Measurements from ENCODE around the gene LDB2. TPM values are rescaled to one million over a fixed set of nuclear protein-coding genes. Genes with fewer than 3 reads are reported as not detected.

The LDB2 gene
- total and polyA plus RNA-seq, 2 experiments from 2014 or later: 48.6 to 80.1 TPM

DNA sequence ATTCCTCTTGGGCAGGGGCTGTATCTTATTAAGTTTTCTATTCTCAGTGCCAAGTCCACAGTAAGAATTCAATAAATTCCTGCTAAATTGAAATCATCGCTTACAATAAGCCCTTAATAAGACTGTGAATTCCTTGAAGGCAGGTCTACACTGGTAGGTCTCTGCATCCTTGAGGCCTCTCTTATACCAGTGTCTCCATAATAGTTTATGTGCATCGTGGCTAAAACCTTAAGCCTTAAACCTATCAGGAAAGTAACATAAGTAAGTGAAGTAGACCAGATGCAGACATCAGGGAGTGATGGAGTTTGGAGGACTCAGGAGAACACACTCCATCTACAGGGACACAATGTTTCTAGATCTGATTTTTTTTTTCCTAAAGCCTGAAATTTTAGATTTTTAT is 240.3 kb downstream of the LDB2 start:
- Histone ChIP-seq H3F3A (replicated peaks; ENCODE audit: low read depth) (no peaks in the 10 kb centered on the region), H4K20me1 (replicated peaks; ENCODE audit: insufficient read depth) (no peaks in the 10 kb centered on the region), H3K4me2 (no peak overlapping the region), H3K36me3 (ENCODE audit: insufficient read depth) (no peaks in the 10 kb centered on the region), H3K9me2 (ENCODE audit: insufficient read depth) (no peaks in the 10 kb centered on the region), H3K27ac (ENCODE audit: low read depth) (no peak overlapping the region), H3K4me3 (no peak overlapping the region), H3K4me1 (ENCODE audit: insufficient read depth) (peaks cover 4% of the 10 kb centered on the region; the same call in 1 of the 2 replicates), H2AFZ (no peak overlapping the region), H3K27me3 (ENCODE audit: insufficient read depth) (no peaks in the 10 kb centered on the region), H3K79me2 (replicated peaks; ENCODE audit: insufficient read depth) (no peaks in the 10 kb centered on the region)
- Mint-ChIP-seq H3K27ac (no peak overlapping the region), H3K27me3 (ENCODE audit: insufficient read depth, low read depth, poor library complexity) (no peaks in the 10 kb centered on the region), H3K4me3 (no peak overlapping the region), H3K4me1 (peaks cover 24% of the 10 kb centered on the region), H3K36me3 (ENCODE audit: low read depth) (peaks cover 18% of the 10 kb centered on the region), H3K9me3 (no peaks in the 10 kb centered on the region)
- TF ChIP-seq ETS1 (IDR thresholded peaks at IDR 0.05) (no peak), JUNB (IDR thresholded peaks at IDR 0.05; ENCODE audit: unreplicated experiment) (no peak), EZH2phosphoT487 (IDR thresholded peaks at IDR 0.05; ENCODE audit: unreplicated experiment) (no peak), EZH2 (IDR thresholded peaks at IDR 0.05; ENCODE audit: low read depth, unreplicated experiment) (no peak), NANOG (IDR thresholded peaks at IDR 0.05; ENCODE audit: borderline replicate concordance) (no peak), ZNF114 (CRISPR knock-in tag; IDR thresholded peaks at IDR 0.05) (no peak), ZNF331 (CRISPR knock-in tag; IDR thresholded peaks at IDR 0.05; ENCODE audit: low read depth) (no peak), CREB1 (CRISPR knock-in tag; IDR thresholded peaks at IDR 0.05; ENCODE audit: low read depth) (no peak), STAT1 (IDR thresholded peaks at IDR 0.05; ENCODE audit: unreplicated experiment) (no peak), REST (IDR thresholded peaks at IDR 0.05; ENCODE audit: unreplicated experiment) (no peak), CTCF (conservative IDR thresholded peaks at IDR 0.05; ENCODE audit: low read depth in 2 of 2) (no peak), ZNF462 (CRISPR knock-in tag; IDR thresholded peaks at IDR 0.05) (no peak), POLR2AphosphoS5 (IDR thresholded peaks at IDR 0.05; ENCODE audit: low read depth) (no peak)
- no peak for ATAC-seq
- no peak for DNase-seq (ENCODE audit: low spot score)
